Fibroblast of lung (primary cell): ENCODE results near the gene AANAT. TPM values are rescaled to one million over a fixed set of nuclear protein-coding genes. Genes with fewer than 3 reads are reported as not detected.
A peak's percentile ranks its signal among the peaks of the same experiment; 100 is the strongest.

ENCODE experiments used
- DNase-seq, 2 donors: peaks; one replicate each; pipeline versions ENCODE4 v3.0.0 to v3.0.0-alpha.2; 2010; ENCODE audit warnings: low read depth in 2 of 2
- H2AFZ ChIP-seq: 2 replicates; pipeline ENCODE4 v1.5.1; 2012; ENCODE audit warnings: low read length, control low read depth, inconsistent platforms
- H3K27ac ChIP-seq: 2 replicates; pipeline ENCODE4 v1.5.1; 2011; ENCODE audit warnings: low read length, control low read depth; ENCODE audit not compliant: insufficient read depth
- H3K27me3 ChIP-seq: 2 replicates; pipeline ENCODE4 v1.5.1; 2011; ENCODE audit warnings: mild to moderate bottlenecking, low read length; ENCODE audit not compliant: control insufficient read depth, insufficient read depth
- H3K36me3 ChIP-seq: 2 replicates; pipeline ENCODE4 v1.5.1; 2011; ENCODE audit warnings: low read length; ENCODE audit not compliant: control insufficient read depth, insufficient read depth
- H3K4me1 ChIP-seq: 2 replicates; pipeline ENCODE4 v1.5.1; 2011; ENCODE audit warnings: low read length; ENCODE audit not compliant: control insufficient read depth, insufficient read depth; ENCODE audit errors: extremely low read depth
- H3K4me2 ChIP-seq: 2 replicates; pipeline ENCODE4 v1.5.1; 2011; ENCODE audit warnings: low read length, control low read depth; ENCODE audit not compliant: insufficient read depth; ENCODE audit errors: extremely low read depth
- H3K4me3 ChIP-seq, 4 experiments: fragments of 200-600 bp in 1 of 4; sonication (generic) in 1 of 4; replicated peaks in 1 of 4; 2 replicates each; pipeline ENCODE4 v1.5.1; 2011 to 2016; ENCODE audit warnings: low read length in 4 of 4, low read depth in 3 of 4, mild to moderate bottlenecking in 3 of 4, control low read depth in 2 of 4, inconsistent platforms in 1 of 4, mixed read lengths in 1 of 4; ENCODE audit not compliant: insufficient read depth in 1 of 4; ENCODE audit errors: control extremely low read depth in 1 of 4
- H3K79me2 ChIP-seq: 2 replicates; pipeline ENCODE4 v1.5.1; 2012; ENCODE audit warnings: mild to moderate bottlenecking, low read length, inconsistent platforms; ENCODE audit not compliant: control insufficient read depth, insufficient read depth
- H3K9ac ChIP-seq: 2 replicates; pipeline ENCODE4 v1.5.1; 2011; ENCODE audit warnings: mild to moderate bottlenecking, low read length, control low read depth; ENCODE audit not compliant: insufficient read depth
- H3K9me3 ChIP-seq: 2 replicates; pipeline ENCODE4 v1.5.1; 2012; ENCODE audit warnings: low read depth, low read length; ENCODE audit not compliant: control insufficient read depth, insufficient read depth
- H4K20me1 ChIP-seq: 2 replicates; pipeline ENCODE4 v1.5.1; 2011; ENCODE audit warnings: low read length; ENCODE audit not compliant: control insufficient read depth, insufficient read depth; ENCODE audit errors: extremely low read depth
- CTCF ChIP-seq, 2 donors: IDR thresholded peaks in 1 of 2; conservative IDR thresholded peaks in 1 of 2; 1 replicate in 1 of 2; 2 replicates in 1 of 2; pipeline ENCODE4 v1.5.1; 2011 to 2012; ENCODE audit warnings: low read length in 2 of 2, control low read depth in 1 of 2, inconsistent platforms in 1 of 2, low read depth in 1 of 2, mild to moderate bottlenecking in 1 of 2
- EZH2 ChIP-seq: IDR thresholded peaks from 2 replicates; pipeline ENCODE4 v1.5.1; 2012; ENCODE audit warnings: low read length, control low read depth, mild to moderate bottlenecking; ENCODE audit errors: missing control alignments
- polyA plus RNA-seq, 2 donors: library from polyadenylated mRNA; depleted of rRNA in 1 of 2; stranded (reverse) in 1 of 2; unstranded in 1 of 2; fragments of >200 nt; gene quantifications; 2 replicates each; pipeline ENCODE4 v1.2.1, GENCODE V29; 2011 to 2012; ENCODE audit warnings: missing spikeins in 1 of 2
- total RNA-seq: library from RNA; depleted of rRNA; stranded (reverse); fragments of >200 nt; gene quantifications from 2 replicates; pipeline ENCODE4 v1.2.1, GENCODE V29; 2014

Gene AANAT
- total and polyA plus RNA-seq, 2 donors (not counting 1 experiment from before 2014, with no cell fraction given): not detected

- Histone ChIP-seq H3K36me3 (no peaks in the 10 kb centered on the region), H3K79me2 (peaks cover 19% of the 10 kb centered on the region), H3K4me1 (no peaks in the 10 kb centered on the region), H3K4me2 (no peak overlapping the region), H2AFZ (no peak overlapping the region), H3K9ac (no peak overlapping the region), H3K4me3 (no peak overlapping the region), H3K27ac (no peak overlapping the region), H3K9me3 (no peaks in the 10 kb centered on the region), H3K27me3 (no peaks in the 10 kb centered on the region), H4K20me1 (no peaks in the 10 kb centered on the region)
- no peak for TF ChIP-seq CTCF (conservative IDR thresholded peaks at IDR 0.05 in 1 of 2, IDR thresholded peaks at IDR 0.05 in 1 of 2; ENCODE audit: low read depth in 1 of 2, low read length in 2 of 2)
- TF ChIP-seq EZH2: no peak
- DNase-seq: no peak
These were observed 29.7 kb upstream of the AANAT start for GRCh38 chr17:76437467-76438402.

GRCh38 chr17:76438906-76439305, 28.5 kb upstream of the AANAT start:
- Histone ChIP-seq H3K4me2 (no peak overlapping the region), H3K4me1 (no peaks in the 10 kb centered on the region), H3K9me3 (no peaks in the 10 kb centered on the region), H3K36me3 (no peaks in the 10 kb centered on the region), H3K27me3 (no peaks in the 10 kb centered on the region), H3K79me2 (peaks cover 21% of the 10 kb centered on the region), H3K4me3 (no peak overlapping the region), H2AFZ (no peak overlapping the region), H3K9ac (no peak overlapping the region), H4K20me1 (no peaks in the 10 kb centered on the region), H3K27ac (no peak overlapping the region)
- TF ChIP-seq EZH2 (no peak), CTCF (conservative IDR thresholded peaks at IDR 0.05 in 1 of 2, IDR thresholded peaks at IDR 0.05 in 1 of 2; ENCODE audit: low read depth in 1 of 2, low read length in 2 of 2) (no peak)
- peak in 1 of 2 donors; percentile 20 for DNase-seq

GRCh38 chr17:76439314-76439928, 28.0 kb upstream of the AANAT start:
- Histone ChIP-seq H3K9ac (no peak overlapping the region), H3K4me2 (no peak overlapping the region), H3K9me3 (no peaks in the 10 kb centered on the region), H2AFZ (no peak overlapping the region), H3K36me3 (no peaks in the 10 kb centered on the region), H3K4me1 (no peaks in the 10 kb centered on the region), H3K79me2 (peaks cover 26% of the 10 kb centered on the region), H3K27ac (no peak overlapping the region), H4K20me1 (no peaks in the 10 kb centered on the region), H3K27me3 (no peaks in the 10 kb centered on the region), H3K4me3 (no peak overlapping the region)
- no peak for DNase-seq
- TF ChIP-seq CTCF (conservative IDR thresholded peaks at IDR 0.05 in 1 of 2, IDR thresholded peaks at IDR 0.05 in 1 of 2; ENCODE audit: low read depth in 1 of 2, low read length in 2 of 2) (no peak), EZH2 (no peak)
